Stomach (tissue), 4 donors: ENCODE measurements around the gene PFKP.

ENCODE experiments used
- EP300 ChIP-seq: sonication (generic); formaldehyde crosslinking; IDR thresholded peaks from one replicate; pipeline ENCODE4 v1.6.1; 2017; ENCODE audit warnings: antibody characterized with exemption
- POLR2A ChIP-seq, 4 donors: fragments of 450-650 bp; IDR thresholded peaks; one replicate each; pipeline ENCODE4 v1.6.1; 2016; ENCODE audit warnings: antibody characterized with exemption in 4 of 4, control low read depth in 2 of 4, mild to moderate bottlenecking in 1 of 4, moderate library complexity in 1 of 4
- POLR2AphosphoS5 ChIP-seq, 3 donors: sonication (generic); formaldehyde crosslinking; IDR thresholded peaks; one replicate each; pipeline ENCODE4 v1.6.1; 2016; ENCODE audit warnings: antibody characterized with exemption in 3 of 3
- TF ChIP-seq, protein P1 (sequence below), 7 experiments: fragments of 450-650 bp in 4 of 7; fragments of 200-600 bp in 3 of 7; sonication (generic) in 3 of 7; IDR thresholded peaks; one replicate each; pipeline ENCODE4 v1.5.1; 2016 to 2019; ENCODE audit warnings: antibody characterized with exemption in 7 of 7, control low read depth in 2 of 7, mild to moderate bottlenecking in 1 of 7

DNA sequence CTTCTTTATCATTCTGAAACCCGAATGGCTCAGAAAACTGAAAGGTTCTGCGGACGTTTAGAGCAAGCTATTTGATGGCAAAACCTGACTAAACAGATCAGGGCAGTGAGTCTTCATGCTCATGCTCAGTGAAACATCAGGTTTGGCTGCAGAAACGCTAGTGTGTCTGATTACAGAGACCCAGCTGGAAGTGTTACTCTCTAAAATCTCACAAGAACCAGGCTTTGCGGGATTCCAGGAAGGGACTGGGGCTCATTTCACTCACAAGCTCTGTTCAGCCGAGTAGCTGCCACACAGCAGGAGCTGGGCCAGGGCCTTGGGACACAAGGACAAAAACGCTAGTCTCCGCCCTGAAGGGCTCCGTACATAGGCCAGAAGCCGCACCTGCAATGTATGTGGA lies 102.3 kb downstream of the PFKP start:
- TF ChIP-seq POLR2A (IDR thresholded peaks at IDR 0.05) (no peak), EP300 (no peak), POLR2AphosphoS5 (IDR thresholded peaks at IDR 0.05) (no peak)
- TF ChIP-seq, protein P1, sequence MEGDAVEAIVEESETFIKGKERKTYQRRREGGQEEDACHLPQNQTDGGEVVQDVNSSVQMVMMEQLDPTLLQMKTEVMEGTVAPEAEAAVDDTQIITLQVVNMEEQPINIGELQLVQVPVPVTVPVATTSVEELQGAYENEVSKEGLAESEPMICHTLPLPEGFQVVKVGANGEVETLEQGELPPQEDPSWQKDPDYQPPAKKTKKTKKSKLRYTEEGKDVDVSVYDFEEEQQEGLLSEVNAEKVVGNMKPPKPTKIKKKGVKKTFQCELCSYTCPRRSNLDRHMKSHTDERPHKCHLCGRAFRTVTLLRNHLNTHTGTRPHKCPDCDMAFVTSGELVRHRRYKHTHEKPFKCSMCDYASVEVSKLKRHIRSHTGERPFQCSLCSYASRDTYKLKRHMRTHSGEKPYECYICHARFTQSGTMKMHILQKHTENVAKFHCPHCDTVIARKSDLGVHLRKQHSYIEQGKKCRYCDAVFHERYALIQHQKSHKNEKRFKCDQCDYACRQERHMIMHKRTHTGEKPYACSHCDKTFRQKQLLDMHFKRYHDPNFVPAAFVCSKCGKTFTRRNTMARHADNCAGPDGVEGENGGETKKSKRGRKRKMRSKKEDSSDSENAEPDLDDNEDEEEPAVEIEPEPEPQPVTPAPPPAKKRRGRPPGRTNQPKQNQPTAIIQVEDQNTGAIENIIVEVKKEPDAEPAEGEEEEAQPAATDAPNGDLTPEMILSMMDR (IDR thresholded peaks at IDR 0.05): no peak
